ENCODE measurements around the gene RUNX2.

Gene RUNX2

GRCh38 chr6:45422503-45423110 lies 94.5 kb downstream of the RUNX2 start:
- DNase-seq (ENCODE audit: low read depth, low spot score), result no peak
- Histone ChIP-seq H3K4me3 (ENCODE audit: low read length) (peak overlapping the region; percentile 72; the same call in 1 of the 2 replicates), H3K36me3 (ENCODE audit: control insufficient read depth, insufficient read depth, low read length) (no peaks in the 10 kb centered on the region), H3K4me1 (ENCODE audit: control insufficient read depth, insufficient read depth, low read length) (peaks cover 3% of the 10 kb centered on the region; the same call in 1 of the 2 replicates), H3K9me3 (ENCODE audit: control insufficient read depth, insufficient read depth, low read length) (no peaks in the 10 kb centered on the region), H3K27ac (ENCODE audit: low read length) (no peak overlapping the region), H3K27me3 (ENCODE audit: control insufficient read depth, insufficient read depth, low read length) (peaks cover 26% of the 10 kb centered on the region)
- no CpG with 5 or more reads among the region's 55 CpGs for WGBS (ENCODE audit: insufficient coverage, insufficient read length)

GRCh38 chr6:45423111-45423823 lies 95.1 kb downstream of the RUNX2 start:
- peaks cover 26% of the 10 kb centered on the region for H3K27me3 ChIP-seq (ENCODE audit: control insufficient read depth, insufficient read depth, low read length)

GRCh38 chr6:45423824-45424450 lies 95.8 kb downstream of the RUNX2 start:
- Histone ChIP-seq H3K4me3 (ENCODE audit: low read length) (peak overlapping the region; percentile 72; the same call in 1 of the 2 replicates), H3K27me3 (ENCODE audit: control insufficient read depth, insufficient read depth, low read length) (peaks cover 23% of the 10 kb centered on the region), H3K27ac (ENCODE audit: low read length) (no peak overlapping the region), H3K9me3 (ENCODE audit: control insufficient read depth, insufficient read depth, low read length) (no peaks in the 10 kb centered on the region), H3K4me1 (ENCODE audit: control insufficient read depth, insufficient read depth, low read length) (peaks cover 3% of the 10 kb centered on the region; the same call in 1 of the 2 replicates), H3K36me3 (ENCODE audit: control insufficient read depth, insufficient read depth, low read length) (no peaks in the 10 kb centered on the region)
- no peak for DNase-seq (ENCODE audit: low read depth, low spot score)
- no CpG with 5 or more reads among the region's 38 CpGs for WGBS (ENCODE audit: insufficient coverage, insufficient read length)

More at GRCh38 chr6:45423111-45423823, 95.1 kb downstream of the RUNX2 start:
- no peak overlapping the region for H3K27ac ChIP-seq (ENCODE audit: low read length)
- no peaks in the 10 kb centered on the region for H3K9me3 ChIP-seq (ENCODE audit: control insufficient read depth, insufficient read depth, low read length)
- no peak for DNase-seq (ENCODE audit: low read depth, low spot score)
- no CpG with 5 or more reads among the region's 62 CpGs for WGBS (ENCODE audit: insufficient coverage, insufficient read length)
- peaks cover 3% of the 10 kb centered on the region; the same call in 1 of the 2 replicates for H3K4me1 ChIP-seq (ENCODE audit: control insufficient read depth, insufficient read depth, low read length)
- H3K4me3 ChIP-seq (ENCODE audit: low read length), result peak overlapping the region; percentile 72
- no peaks in the 10 kb centered on the region for H3K36me3 ChIP-seq (ENCODE audit: control insufficient read depth, insufficient read depth, low read length)

GRCh38 chr6:45424451-45424861 lies 96.3 kb downstream of the RUNX2 start:
- Histone ChIP-seq H3K4me1 (ENCODE audit: control insufficient read depth, insufficient read depth, low read length) (peaks cover 3% of the 10 kb centered on the region; the same call in 1 of the 2 replicates), H3K36me3 (ENCODE audit: control insufficient read depth, insufficient read depth, low read length) (no peaks in the 10 kb centered on the region), H3K27me3 (ENCODE audit: control insufficient read depth, insufficient read depth, low read length) (peaks cover 18% of the 10 kb centered on the region), H3K27ac (ENCODE audit: low read length) (no peak overlapping the region), H3K9me3 (ENCODE audit: control insufficient read depth, insufficient read depth, low read length) (no peaks in the 10 kb centered on the region), H3K4me3 (ENCODE audit: low read length) (no peak overlapping the region)
- no peak for DNase-seq (ENCODE audit: low read depth, low spot score)
- no CpG with 5 or more reads among the region's 6 CpGs for WGBS (ENCODE audit: insufficient coverage, insufficient read length)

- Histone ChIP-seq H3K4me1 (ENCODE audit: control insufficient read depth, insufficient read depth, low read length) (0 out of 2 replicates have a peak, but pooled peaks cover 1% of the 10 kb centered on the region), H3K4me3 (ENCODE audit: low read length) (no peak overlapping the region), H3K9me3 (ENCODE audit: control insufficient read depth, insufficient read depth, low read length) (no peaks in the 10 kb centered on the region), H3K27ac (ENCODE audit: low read length) (no peak overlapping the region), H3K36me3 (ENCODE audit: control insufficient read depth, insufficient read depth, low read length) (no peaks in the 10 kb centered on the region), H3K27me3 (ENCODE audit: control insufficient read depth, insufficient read depth, low read length) (peaks cover 7% of the 10 kb centered on the region)
- no peak for DNase-seq (ENCODE audit: low read depth, low spot score)
- WGBS (ENCODE audit: insufficient coverage, insufficient read length), result no CpG with 5 or more reads among the region's 4 CpGs
Measured at GRCh38 chr6:45426251-45426650, 98.1 kb downstream of the RUNX2 start.

GRCh38 chr6:45427726-45428125 lies 99.6 kb downstream of the RUNX2 start:
- no peak for DNase-seq (ENCODE audit: low read depth, low spot score)
- Histone ChIP-seq H3K4me1 (ENCODE audit: control insufficient read depth, insufficient read depth, low read length) (0 out of 2 replicates have a peak, but pooled peaks cover 1% of the 10 kb centered on the region), H3K36me3 (ENCODE audit: control insufficient read depth, insufficient read depth, low read length) (no peaks in the 10 kb centered on the region), H3K27me3 (ENCODE audit: control insufficient read depth, insufficient read depth, low read length) (peaks cover 7% of the 10 kb centered on the region), H3K9me3 (ENCODE audit: control insufficient read depth, insufficient read depth, low read length) (no peaks in the 10 kb centered on the region), H3K4me3 (ENCODE audit: low read length) (no peak overlapping the region), H3K27ac (ENCODE audit: low read length) (no peak overlapping the region)
- WGBS (ENCODE audit: insufficient coverage, insufficient read length), result no CpG with 5 or more reads among the region's 2 CpGs

- Histone ChIP-seq H3K27me3 (ENCODE audit: control insufficient read depth, insufficient read depth, low read length) (peaks cover 7% of the 10 kb centered on the region), H3K9me3 (ENCODE audit: control insufficient read depth, insufficient read depth, low read length) (no peaks in the 10 kb centered on the region), H3K4me3 (ENCODE audit: low read length) (no peak overlapping the region), H3K4me1 (ENCODE audit: control insufficient read depth, insufficient read depth, low read length) (0 out of 2 replicates have a peak, but pooled peaks cover 1% of the 10 kb centered on the region), H3K27ac (ENCODE audit: low read length) (no peak overlapping the region), H3K36me3 (ENCODE audit: control insufficient read depth, insufficient read depth, low read length) (no peaks in the 10 kb centered on the region)
- WGBS (ENCODE audit: insufficient coverage, insufficient read length), result no CpG with 5 or more reads among the region's 2 CpGs
- DNase-seq (ENCODE audit: low read depth, low spot score), result no peak
Measured at GRCh38 chr6:45428727-45429126, 100.6 kb downstream of the RUNX2 start.

- Histone ChIP-seq H3K27ac (ENCODE audit: low read length) (no peak overlapping the region), H3K27me3 (ENCODE audit: control insufficient read depth, insufficient read depth, low read length) (no peaks in the 10 kb centered on the region), H3K4me1 (ENCODE audit: control insufficient read depth, insufficient read depth, low read length) (no peaks in the 10 kb centered on the region), H3K36me3 (ENCODE audit: control insufficient read depth, insufficient read depth, low read length) (no peaks in the 10 kb centered on the region), H3K4me3 (ENCODE audit: low read length) (no peak overlapping the region), H3K9me3 (ENCODE audit: control insufficient read depth, insufficient read depth, low read length) (no peaks in the 10 kb centered on the region)
- no peak for DNase-seq (ENCODE audit: low read depth, low spot score)
- no CpG with 5 or more reads among the region's 2 CpGs for WGBS (ENCODE audit: insufficient coverage, insufficient read length)
Measured at GRCh38 chr6:45430590-45431202, 102.6 kb downstream of the RUNX2 start.

- Histone ChIP-seq H3K9me3 (ENCODE audit: control insufficient read depth, insufficient read depth, low read length) (no peaks in the 10 kb centered on the region), H3K27ac (ENCODE audit: low read length) (no peak overlapping the region), H3K36me3 (ENCODE audit: control insufficient read depth, insufficient read depth, low read length) (no peaks in the 10 kb centered on the region), H3K4me1 (ENCODE audit: control insufficient read depth, insufficient read depth, low read length) (no peaks in the 10 kb centered on the region), H3K4me3 (ENCODE audit: low read length) (no peak overlapping the region), H3K27me3 (ENCODE audit: control insufficient read depth, insufficient read depth, low read length) (no peaks in the 10 kb centered on the region)
- WGBS (ENCODE audit: insufficient coverage, insufficient read length), result no CpG with 5 or more reads among the region's 10 CpGs
- no peak for DNase-seq (ENCODE audit: low read depth, low spot score)
Measured at GRCh38 chr6:45431317-45432065, 103.4 kb downstream of the RUNX2 start.

- Histone ChIP-seq H3K27me3 (ENCODE audit: control insufficient read depth, insufficient read depth, low read length) (no peaks in the 10 kb centered on the region), H3K4me3 (ENCODE audit: low read length) (no peak overlapping the region), H3K4me1 (ENCODE audit: control insufficient read depth, insufficient read depth, low read length) (no peaks in the 10 kb centered on the region), H3K27ac (ENCODE audit: low read length) (no peak overlapping the region), H3K9me3 (ENCODE audit: control insufficient read depth, insufficient read depth, low read length) (no peaks in the 10 kb centered on the region), H3K36me3 (ENCODE audit: control insufficient read depth, insufficient read depth, low read length) (no peaks in the 10 kb centered on the region)
- no peak for DNase-seq (ENCODE audit: low read depth, low spot score)
- no CpG with 5 or more reads among the region's 2 CpGs for WGBS (ENCODE audit: insufficient coverage, insufficient read length)
Measured at GRCh38 chr6:45432977-45433376, 104.8 kb downstream of the RUNX2 start.

Data from iPS DF 6.9 (cell line).